ENCODE results near the gene NANS.
"Not testable (repeated sequence)": the region's sequence is repeated elsewhere in the genome, so short reads cannot be mapped to it uniquely, and the experiment has no call there.

Gene NANS, protein sequence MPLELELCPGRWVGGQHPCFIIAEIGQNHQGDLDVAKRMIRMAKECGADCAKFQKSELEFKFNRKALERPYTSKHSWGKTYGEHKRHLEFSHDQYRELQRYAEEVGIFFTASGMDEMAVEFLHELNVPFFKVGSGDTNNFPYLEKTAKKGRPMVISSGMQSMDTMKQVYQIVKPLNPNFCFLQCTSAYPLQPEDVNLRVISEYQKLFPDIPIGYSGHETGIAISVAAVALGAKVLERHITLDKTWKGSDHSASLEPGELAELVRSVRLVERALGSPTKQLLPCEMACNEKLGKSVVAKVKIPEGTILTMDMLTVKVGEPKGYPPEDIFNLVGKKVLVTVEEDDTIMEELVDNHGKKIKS

GRCh38 chr9:98056269-98057137 is at the start of gene NANS:
TSS of gene NANS (plus strand) at chr9:98056732. CDS start at chr9:98056809, 77 bp downstream.
- DNase-seq = peak; percentile 91

DNA sequence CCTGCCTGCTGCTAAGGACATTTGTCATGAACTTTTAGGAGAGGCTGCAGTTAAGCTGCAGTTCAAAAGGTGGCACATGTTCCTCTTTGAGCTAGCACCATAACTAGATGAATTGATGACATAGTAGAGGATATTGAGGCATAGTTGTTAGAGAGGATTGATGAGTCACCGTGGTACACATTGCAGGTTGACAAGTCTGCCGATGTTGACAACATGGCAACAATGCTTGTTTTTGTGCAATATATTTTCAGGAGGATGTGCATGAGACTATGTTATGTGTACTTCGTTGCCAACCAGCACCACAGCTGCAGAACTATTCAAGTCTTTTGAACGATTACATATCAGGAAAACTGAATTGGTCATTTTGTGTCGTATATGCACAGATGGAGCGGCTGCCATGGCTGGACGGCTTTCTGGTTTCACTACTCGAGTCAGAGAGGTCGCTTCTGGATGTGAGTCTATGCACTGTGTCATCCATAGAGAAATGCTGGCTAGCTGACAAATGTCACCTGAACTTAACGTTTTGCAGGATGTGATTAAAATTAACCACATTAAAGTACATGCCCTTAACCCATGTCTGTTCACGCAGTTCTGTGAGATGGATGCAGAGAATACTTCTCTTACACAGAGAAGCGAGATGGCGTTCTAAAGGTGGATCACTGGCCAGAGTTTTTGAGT is 49.1 kb upstream of the NANS start:
- no peak for DNase-seq

GRCh38 chr9:98008764-98009163 is 47.8 kb upstream of the NANS start:
- no peak for DNase-seq

DNA sequence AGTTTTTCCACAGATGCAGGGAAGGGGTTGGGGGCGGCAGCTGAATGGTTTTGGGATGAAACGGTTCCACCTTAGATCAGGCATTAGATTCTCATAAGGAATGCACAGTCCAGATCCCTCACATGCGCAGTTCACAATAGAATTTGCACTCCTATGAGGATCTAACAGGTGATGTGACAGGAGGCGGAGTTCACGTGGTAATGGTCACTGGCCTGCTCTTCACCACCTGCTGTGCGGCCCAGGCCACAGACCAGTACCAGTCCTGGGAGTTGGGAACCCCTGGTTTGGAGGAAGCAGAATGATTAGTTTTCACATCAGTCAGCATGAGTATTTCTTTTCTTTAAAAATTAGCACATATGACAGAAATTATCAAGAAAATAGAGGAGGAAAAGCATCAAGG is 47.1 kb upstream of the NANS start:
- no peak for DNase-seq

GRCh38 chr9:98009936-98010335 is 46.6 kb upstream of the NANS start:
- DNase-seq = no peak

- DNase-seq = no peak
Observed at GRCh38 chr9:98010445-98010844, 46.1 kb upstream of the NANS start.

DNA sequence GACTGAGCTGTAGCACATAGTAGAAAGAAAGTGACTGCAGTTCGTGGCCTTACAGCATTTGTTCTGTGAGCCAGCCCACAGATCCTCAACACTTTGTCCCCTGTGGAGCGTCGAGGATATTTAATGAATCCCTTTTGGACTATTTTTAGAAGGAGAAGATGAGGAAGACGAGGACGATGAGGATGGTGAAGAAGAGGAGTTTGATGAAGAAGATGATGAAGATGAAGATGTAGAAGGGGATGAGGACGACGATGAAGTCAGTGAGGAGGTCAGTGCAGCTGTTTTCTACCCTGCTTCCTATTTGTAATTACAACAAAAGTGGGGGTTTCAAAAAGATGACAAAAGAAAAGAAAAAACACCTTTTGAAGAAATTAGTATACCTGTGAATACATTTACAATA is 45.4 kb upstream of the NANS start:
- DNase-seq = no peak

- no peak for DNase-seq
Observed at GRCh38 chr9:98016137-98016680, 40.3 kb upstream of the NANS start.

GRCh38 chr9:98017306-98017705 is 39.2 kb upstream of the NANS start:
- no peak for DNase-seq

DNA sequence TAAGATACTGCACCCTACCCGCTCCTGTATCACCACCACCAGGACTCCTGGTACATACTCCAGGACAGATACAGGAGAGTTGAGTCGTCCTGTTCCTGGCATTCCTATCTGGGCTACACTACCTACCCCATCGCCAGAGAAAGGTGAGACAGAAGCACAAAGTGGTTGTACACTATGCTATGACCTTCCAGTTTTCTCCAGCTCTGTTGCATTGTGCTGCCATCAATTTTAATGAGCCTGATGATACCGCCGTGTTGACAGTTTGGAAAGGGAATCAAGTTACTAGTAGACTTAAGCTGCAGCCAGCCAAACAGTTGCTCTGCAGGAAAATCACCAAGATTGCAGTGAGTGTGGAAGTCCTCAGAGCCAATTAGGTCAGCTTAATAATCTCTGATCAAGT is 38.2 kb upstream of the NANS start:
- no peak for DNase-seq

GRCh38 chr9:98019098-98019497 is 37.4 kb upstream of the NANS start:
- DNase-seq = no peak

DNA sequence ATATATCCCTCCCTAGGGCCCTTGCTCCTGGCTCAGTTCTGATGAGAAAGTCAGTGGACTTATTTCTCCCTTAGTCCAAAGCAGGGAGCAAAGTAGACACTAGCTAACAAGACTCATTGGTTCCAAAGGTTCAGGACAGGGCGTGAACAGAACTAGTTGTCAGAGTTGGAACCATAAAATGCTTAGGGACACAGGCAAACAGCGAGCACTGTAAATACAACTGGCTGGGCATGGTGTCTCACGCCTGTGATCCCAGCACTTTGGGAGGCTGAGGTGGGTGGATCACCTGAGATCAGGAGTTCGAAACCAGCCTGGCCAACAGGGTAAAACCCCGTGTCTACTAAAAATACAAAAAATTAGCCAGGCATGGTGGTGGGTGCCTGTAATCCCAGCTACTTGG is 36.7 kb upstream of the NANS start:
- DNase-seq = not testable (repeated sequence)

DNA sequence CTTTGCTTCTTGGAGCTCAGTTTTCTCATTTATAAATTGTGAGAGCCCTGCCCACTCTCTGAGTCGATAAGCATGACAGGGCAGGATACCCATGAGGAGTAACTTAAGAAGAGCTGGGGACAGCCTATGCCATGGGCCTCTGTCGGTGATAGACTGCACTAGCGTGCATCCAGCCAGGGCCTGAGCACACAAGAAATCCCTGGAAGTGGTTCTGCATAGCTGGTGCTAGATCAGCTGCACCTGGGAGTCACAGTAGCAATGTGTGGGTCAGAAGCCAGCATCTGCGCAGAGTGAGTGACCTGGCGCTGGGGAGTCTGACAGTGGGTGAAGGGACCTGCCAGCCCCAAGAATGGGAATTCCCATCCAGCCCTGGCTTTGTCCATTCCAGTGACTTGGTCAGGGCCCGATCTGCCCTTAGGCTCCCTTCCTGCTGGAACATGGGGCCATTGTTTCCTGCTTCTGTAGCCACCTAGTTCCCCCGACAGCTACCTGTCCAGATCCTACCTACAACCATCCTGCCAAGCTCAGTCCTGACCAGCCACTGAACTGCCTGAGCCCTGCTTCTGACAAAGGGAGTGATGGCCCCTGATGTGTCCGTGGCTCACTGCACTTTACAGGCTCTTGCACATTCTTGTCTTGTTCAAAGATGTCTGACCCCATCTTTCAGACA is 35.9 kb upstream of the NANS start:
- DNase-seq = no peak

DNA sequence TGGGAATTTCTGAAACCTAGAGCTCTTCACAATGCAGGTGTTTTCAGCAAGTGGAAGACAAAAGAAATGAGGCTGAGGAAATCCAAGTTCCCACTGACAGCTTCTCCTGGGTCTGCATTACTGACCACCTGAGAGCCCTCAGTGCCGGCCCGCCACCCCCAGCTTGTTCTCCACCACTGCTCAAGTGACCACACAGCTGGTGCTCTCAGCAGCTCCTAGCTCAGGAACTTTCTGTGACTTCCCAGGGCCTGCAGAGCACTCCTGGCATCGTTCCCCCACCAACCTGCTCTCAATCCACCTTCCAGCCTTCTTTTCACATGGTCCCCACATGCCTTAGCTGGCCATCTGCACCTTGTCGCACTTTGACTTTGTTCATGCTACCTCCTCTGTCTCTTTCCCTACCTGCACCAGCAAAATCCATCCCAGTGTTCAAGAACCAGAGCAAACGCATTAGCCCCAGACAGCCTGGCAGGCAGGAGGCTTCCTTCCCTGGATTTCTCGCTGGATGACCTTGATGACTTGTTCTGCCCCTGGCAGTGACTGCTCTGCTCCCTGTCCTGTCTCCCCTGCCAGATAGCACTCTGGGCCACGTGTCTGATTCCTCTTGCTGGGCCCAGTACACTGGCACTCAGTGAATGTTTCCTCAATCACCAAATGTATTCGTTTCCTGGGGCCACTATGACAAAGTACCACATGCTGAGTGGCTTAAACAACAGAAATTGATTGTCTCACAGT is 35.1 kb upstream of the NANS start:
- no peak for DNase-seq

- no peak for DNase-seq
Observed at GRCh38 chr9:98022447-98022846, 34.1 kb upstream of the NANS start.

DNA sequence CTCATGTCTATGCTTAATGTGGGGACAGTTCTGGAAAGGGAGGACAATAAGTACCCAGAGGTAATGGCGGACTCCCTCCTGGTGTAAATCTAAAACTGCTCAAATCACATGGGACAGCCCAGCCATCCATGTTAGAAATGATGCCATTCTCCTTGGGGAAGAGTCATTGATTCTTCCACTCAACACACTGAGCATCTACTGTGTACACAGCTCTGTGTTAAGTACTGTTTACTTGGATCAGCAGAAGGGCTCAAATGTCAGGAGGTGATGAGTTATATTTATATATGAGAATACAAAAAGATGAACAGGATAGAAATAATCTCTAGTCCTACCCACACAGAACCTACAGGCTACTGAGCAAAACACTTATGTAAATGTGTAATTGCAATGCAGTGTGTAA is 31.8 kb upstream of the NANS start:
- no peak for DNase-seq

GRCh38 chr9:98031169-98031568 is 25.4 kb upstream of the NANS start:
- DNase-seq = no peak

DNA sequence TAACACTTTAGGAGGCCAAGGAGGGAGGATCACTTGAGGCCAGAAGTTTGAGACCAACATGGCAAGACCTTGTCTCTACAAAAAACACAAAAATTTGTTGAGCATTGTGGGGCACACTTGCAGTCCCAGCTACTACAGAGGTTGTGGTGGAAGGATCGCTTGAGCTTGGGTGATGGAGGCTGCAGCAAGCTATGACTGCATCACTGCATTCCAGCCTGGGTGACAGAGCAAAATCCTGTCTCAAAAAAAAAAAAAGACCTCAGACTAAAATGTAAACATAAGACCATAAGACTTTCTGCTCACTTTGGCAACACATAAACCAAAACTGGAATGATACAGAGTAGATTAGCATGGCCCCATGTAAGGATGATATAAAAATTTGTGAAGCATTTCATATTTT is 24.6 kb upstream of the NANS start:
- no peak for DNase-seq

DNA sequence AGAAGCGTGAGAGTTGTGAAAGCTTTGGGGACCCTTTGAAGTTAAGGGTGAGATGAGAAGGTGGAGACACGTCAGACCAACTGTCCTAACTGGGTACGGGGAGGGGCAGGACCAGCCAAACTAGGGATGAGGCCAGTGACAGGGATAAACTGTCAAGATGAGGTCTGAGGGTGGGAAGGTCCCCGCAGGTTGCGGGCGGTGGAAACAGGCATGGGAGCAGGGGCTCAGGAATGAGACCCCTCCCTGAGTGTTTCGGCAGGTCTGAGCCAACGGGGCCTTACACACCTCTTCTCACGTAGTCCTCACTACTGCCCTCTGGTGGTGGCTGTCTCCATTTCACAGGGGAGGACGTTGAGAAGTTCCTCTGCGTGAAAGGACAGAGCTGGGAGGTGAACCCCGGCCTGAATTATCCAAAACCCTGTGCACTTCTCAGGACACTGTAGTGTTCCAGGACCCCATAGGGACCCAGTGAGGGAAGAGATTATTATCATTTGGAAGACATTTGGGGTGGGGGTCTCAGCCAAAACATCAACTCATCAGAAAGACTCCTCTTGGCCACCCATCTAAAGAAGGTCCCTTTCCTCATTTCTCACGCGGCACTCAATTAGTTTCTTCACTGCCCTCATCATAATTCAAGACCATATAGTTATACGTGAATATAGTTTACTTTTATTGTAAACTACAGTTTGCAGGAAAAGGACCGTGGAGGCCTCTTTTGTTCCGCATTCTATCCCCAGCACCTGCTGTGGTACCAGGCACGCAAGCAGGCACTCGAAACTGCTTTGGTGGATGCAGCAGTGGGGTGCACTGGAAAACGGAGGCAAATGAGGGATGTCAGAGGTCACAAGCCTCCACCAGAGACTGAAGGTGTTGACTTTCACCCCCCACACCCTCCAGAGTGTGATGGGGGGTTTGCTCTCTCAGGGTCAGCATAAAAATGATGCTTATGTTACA is 21.7 kb upstream of the NANS start:
- peak; percentile 90 for DNase-seq

- no peak for DNase-seq
Observed at GRCh38 chr9:98037357-98037756, 19.2 kb upstream of the NANS start.

DNA sequence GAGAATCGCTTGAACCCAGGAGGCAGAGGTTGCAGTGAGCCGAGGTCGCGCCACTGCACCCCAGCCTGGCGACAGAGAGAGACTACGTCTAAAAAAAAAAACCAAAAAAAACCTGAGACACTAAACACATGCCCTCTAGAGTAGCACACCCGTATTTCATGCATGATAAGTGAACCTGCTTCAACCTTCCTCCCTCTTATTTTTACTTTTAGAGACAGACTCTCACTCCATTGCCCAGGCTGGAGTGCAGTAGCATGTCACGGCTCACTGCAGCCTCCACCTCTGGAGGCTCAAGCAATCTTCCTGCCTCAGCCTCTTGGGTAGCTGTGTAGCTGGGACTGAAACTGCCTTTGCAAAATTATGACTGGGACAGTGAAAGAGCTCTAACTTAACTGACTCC is 17.6 kb upstream of the NANS start:
- no peak for DNase-seq
